Suppressor macrophage (primary cell): Measurements from ENCODE around the gene TRIM63.

Experiments used
- DNase-seq, 4 experiments: peaks; one replicate each; pipeline ENCODE4 v3.0.0-alpha.2; 2020 to 2022

The TRIM63 gene

GRCh38 chr1:26032656-26033357 is 34.6 kb downstream of the TRIM63 start:
- no peak for DNase-seq

- DNase-seq, result no peak
Measured at GRCh38 chr1:26031611-26032220, 35.7 kb downstream of the TRIM63 start.

- no peak for DNase-seq
Measured at GRCh38 chr1:26031196-26031595, 36.2 kb downstream of the TRIM63 start.

GRCh38 chr1:26029864-26030481 is 37.5 kb downstream of the TRIM63 start:
- peak in 3 of 4 experiments; percentile 32 to 42 (median 41) for DNase-seq

- no peak for DNase-seq
Measured at GRCh38 chr1:26029054-26029863, 38.2 kb downstream of the TRIM63 start.

GRCh38 chr1:26028490-26028980 is 38.9 kb downstream of the TRIM63 start:
- no peak for DNase-seq

GRCh38 chr1:26027716-26028489 is 39.5 kb downstream of the TRIM63 start:
- DNase-seq, result peak; percentile 69 to 86 (median 84)

GRCh38 chr1:26025517-26025916 is 41.9 kb downstream of the TRIM63 start:
- DNase-seq, result no peak

- DNase-seq, result no peak
Measured at GRCh38 chr1:26025060-26025459, 42.4 kb downstream of the TRIM63 start.

GRCh38 chr1:26023826-26024225 is 43.6 kb downstream of the TRIM63 start:
- no peak for DNase-seq

- no peak for DNase-seq
Measured at GRCh38 chr1:26023009-26023408, 44.4 kb downstream of the TRIM63 start.

GRCh38 chr1:26022404-26022779 is 45.0 kb downstream of the TRIM63 start:
- DNase-seq, result peak in 2 of 4 experiments; percentile 25 to 46

- no peak for DNase-seq
Measured at GRCh38 chr1:26021647-26022403, 45.6 kb downstream of the TRIM63 start, which contains the start of gene EXTL1. Gene EXTL1, plus strand, starts transcription at chr1:26021775. Its CDS starts 872 bp downstream, at chr1:26022647.

- DNase-seq, result no peak
Measured at GRCh38 chr1:26020941-26021646, 46.3 kb downstream of the TRIM63 start.

- DNase-seq, result peak; percentile 31 to 55 (median 46)
Measured at GRCh38 chr1:26020330-26020768, 47.1 kb downstream of the TRIM63 start.

- DNase-seq, result peak in 3 of 4 experiments; percentile 33 to 40 (median 36)
Measured at GRCh38 chr1:26019641-26020315, 47.7 kb downstream of the TRIM63 start.

- no peak for DNase-seq
Measured at GRCh38 chr1:26017606-26018005, 49.8 kb downstream of the TRIM63 start.

GRCh38 chr1:26016953-26017545 is 50.4 kb downstream of the TRIM63 start:
- peak in 3 of 4 experiments; percentile 48 to 60 (median 58) for DNase-seq

- peak; percentile 42 to 62 (median 61) for DNase-seq
Measured at GRCh38 chr1:26016258-26016952, 51.0 kb downstream of the TRIM63 start.
